Measurements from ENCODE around the gene TENM3.
"Not testable (repeated sequence)": the region's sequence is repeated elsewhere in the genome, so short reads cannot be mapped to it uniquely, and the experiment has no call there.

TENM3 gene

DNA sequence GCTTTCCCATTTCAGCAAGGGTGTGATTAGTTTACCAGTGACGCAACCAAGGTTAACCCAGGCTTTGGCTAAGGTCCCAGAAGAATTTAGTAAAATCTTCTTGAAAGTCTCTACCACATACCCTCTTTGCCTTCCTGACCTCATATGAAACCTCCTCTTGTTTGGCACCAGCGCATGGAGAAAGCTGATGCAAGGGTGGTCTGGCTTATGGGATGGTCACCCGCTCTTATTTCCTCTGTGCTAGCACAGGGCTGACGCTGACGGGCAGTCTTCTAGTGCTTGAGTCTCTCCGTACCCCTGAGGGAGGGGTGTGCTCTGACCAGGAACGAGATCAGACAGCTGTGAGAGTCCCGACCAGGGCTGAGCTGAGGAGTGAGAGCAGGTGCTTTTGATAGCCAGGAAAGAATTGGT lies 137.6 kb downstream of the TENM3 start:
- no peak overlapping the region for H2BK15ac ChIP-seq (replicated peaks; ENCODE audit: low read depth)
- no peak overlapping the region for H2BK120ac ChIP-seq (ENCODE audit: low read depth, low read length)
- H3K9ac ChIP-seq (ENCODE audit: low read length): no peak overlapping the region
- DNase-seq: no peak
- H2AK5ac ChIP-seq (ENCODE audit: low read length): no peak overlapping the region
- no peak overlapping the region for H3K23ac ChIP-seq (ENCODE audit: low read length)
- no CpG with 5 or more reads among the region's 8 CpGs for WGBS (ENCODE audit: extremely low coverage, insufficient coverage, low lambda C conversion rate)
- no peak overlapping the region for H3K56ac ChIP-seq (ENCODE audit: low read length)
- H3K18ac ChIP-seq (ENCODE audit: low read length): no peak overlapping the region
- no peak overlapping the region for H3K27ac ChIP-seq (ENCODE audit: low read depth, low read length)
- H4K8ac ChIP-seq (ENCODE audit: low read depth, low read length): no peak overlapping the region
- no peaks in the 10 kb centered on the region for H3K4me1 ChIP-seq (ENCODE audit: control insufficient read depth, low read depth, low read length)
- H3K4me3 ChIP-seq (ENCODE audit: low read length): no peak overlapping the region
- no peaks in the 10 kb centered on the region for H3K36me3 ChIP-seq (ENCODE audit: control insufficient read depth, insufficient read depth, low read length)
- no peak overlapping the region for H3K4me2 ChIP-seq (ENCODE audit: low read length)
- H3K79me1 ChIP-seq (ENCODE audit: low read length): no peaks in the 10 kb centered on the region
- H3K27me3 ChIP-seq (ENCODE audit: insufficient read depth, low read length, poor library complexity): no peaks in the 10 kb centered on the region
- no peak overlapping the region for H2BK5ac ChIP-seq (ENCODE audit: low read length)
- H4K5ac ChIP-seq (ENCODE audit: low read length): no peak overlapping the region
- H3K79me2 ChIP-seq (ENCODE audit: control insufficient read depth, insufficient read depth, low read length): no peaks in the 10 kb centered on the region
- H3K4ac ChIP-seq (ENCODE audit: low read depth, low read length): no peak overlapping the region

DNA sequence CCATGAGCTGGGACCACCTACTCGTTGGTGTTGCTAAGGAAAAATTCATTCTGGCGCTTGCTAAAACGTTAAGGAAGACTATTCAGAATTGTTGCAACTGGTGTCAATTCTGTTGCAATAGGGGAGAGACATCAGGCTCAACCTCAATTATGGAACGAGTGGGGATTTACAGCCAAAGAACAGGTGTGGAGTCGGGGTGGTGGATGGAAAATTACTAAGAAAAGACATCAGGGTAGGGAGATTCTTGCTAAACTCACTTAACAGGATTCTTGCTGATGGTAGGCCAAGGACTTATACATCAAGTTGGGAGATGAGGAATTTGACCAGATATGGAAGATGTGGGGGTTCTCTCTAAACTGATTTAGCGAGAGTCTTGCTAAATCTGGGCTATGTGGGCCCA lies 139.7 kb downstream of the TENM3 start:
- no peak for DNase-seq
- Histone ChIP-seq H3K4ac (ENCODE audit: low read depth, low read length) (no peak overlapping the region), H3K79me1 (ENCODE audit: low read length) (no peaks in the 10 kb centered on the region), H3K27ac (ENCODE audit: low read depth, low read length) (no peak overlapping the region), H4K8ac (ENCODE audit: low read depth, low read length) (no peak overlapping the region), H3K4me1 (ENCODE audit: control insufficient read depth, low read depth, low read length) (no peaks in the 10 kb centered on the region), H2BK120ac (ENCODE audit: low read depth, low read length) (no peak overlapping the region), H3K4me3 (ENCODE audit: low read length) (no peak overlapping the region), H3K4me2 (ENCODE audit: low read length) (no peak overlapping the region), H2AK5ac (ENCODE audit: low read length) (no peak overlapping the region), H2BK5ac (ENCODE audit: low read length) (no peak overlapping the region), H3K9ac (ENCODE audit: low read length) (no peak overlapping the region), H3K36me3 (ENCODE audit: control insufficient read depth, insufficient read depth, low read length) (no peaks in the 10 kb centered on the region), H3K18ac (ENCODE audit: low read length) (no peak overlapping the region), H3K27me3 (ENCODE audit: insufficient read depth, low read length, poor library complexity) (no peaks in the 10 kb centered on the region), H3K56ac (ENCODE audit: low read length) (no peak overlapping the region), H2BK15ac (replicated peaks; ENCODE audit: low read depth) (no peak overlapping the region), H3K23ac (ENCODE audit: low read length) (no peak overlapping the region), H3K79me2 (ENCODE audit: control insufficient read depth, insufficient read depth, low read length) (no peaks in the 10 kb centered on the region), H4K5ac (ENCODE audit: low read length) (no peak overlapping the region)
- WGBS (ENCODE audit: extremely low coverage, insufficient coverage, low lambda C conversion rate): no CpG with 5 or more reads among the region's 6 CpGs

DNA sequence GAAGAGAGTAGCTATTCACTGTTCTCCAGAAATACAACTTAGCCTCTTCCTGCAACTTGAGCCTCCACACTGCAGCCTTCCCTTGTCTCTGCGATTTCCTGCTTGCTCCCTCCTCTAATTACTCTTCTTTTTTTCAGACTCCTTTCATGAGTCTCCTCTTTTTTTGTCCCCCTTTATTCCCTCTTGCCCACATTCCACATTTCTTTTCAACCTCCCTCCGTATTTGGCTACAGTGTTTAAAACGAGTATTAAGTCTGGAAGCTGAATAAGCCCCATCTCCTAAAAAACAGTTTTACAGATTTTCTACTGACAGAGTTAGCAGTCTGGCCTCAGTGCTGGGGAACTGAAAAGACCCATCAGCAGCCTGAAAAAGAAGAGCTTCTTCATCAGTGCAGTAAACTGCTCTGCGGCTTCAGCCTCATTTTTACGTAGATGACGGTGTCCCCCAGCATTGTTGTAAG lies 141.5 kb downstream of the TENM3 start:
- H3K18ac ChIP-seq (ENCODE audit: low read length): peak overlapping the region; percentile 46
- no peak overlapping the region for H2BK15ac ChIP-seq (replicated peaks; ENCODE audit: low read depth)
- no peak overlapping the region for H2BK120ac ChIP-seq (ENCODE audit: low read depth, low read length)
- no peak overlapping the region for H3K4ac ChIP-seq (ENCODE audit: low read depth, low read length)
- H4K8ac ChIP-seq (ENCODE audit: low read depth, low read length): no peak overlapping the region
- H3K23ac ChIP-seq (ENCODE audit: low read length): no peak overlapping the region
- H4K5ac ChIP-seq (ENCODE audit: low read length): no peak overlapping the region
- H3K4me3 ChIP-seq (ENCODE audit: low read length): no peak overlapping the region
- H3K4me2 ChIP-seq (ENCODE audit: low read length): no peak overlapping the region
- no peaks in the 10 kb centered on the region for H3K79me2 ChIP-seq (ENCODE audit: control insufficient read depth, insufficient read depth, low read length)
- peak; percentile 15 for DNase-seq
- H3K4me1 ChIP-seq (ENCODE audit: control insufficient read depth, low read depth, low read length): no peaks in the 10 kb centered on the region
- H2AK5ac ChIP-seq (ENCODE audit: low read length): no peak overlapping the region
- H3K27ac ChIP-seq (ENCODE audit: low read depth, low read length): peak overlapping the region; percentile 57
- no peaks in the 10 kb centered on the region for H3K27me3 ChIP-seq (ENCODE audit: insufficient read depth, low read length, poor library complexity)
- no peak overlapping the region for H3K56ac ChIP-seq (ENCODE audit: low read length)
- no peaks in the 10 kb centered on the region for H3K36me3 ChIP-seq (ENCODE audit: control insufficient read depth, insufficient read depth, low read length)
- WGBS (ENCODE audit: extremely low coverage, insufficient coverage, low lambda C conversion rate): no CpG with 5 or more reads among the region's 6 CpGs
- no peaks in the 10 kb centered on the region for H3K79me1 ChIP-seq (ENCODE audit: low read length)
- no peak overlapping the region for H2BK5ac ChIP-seq (ENCODE audit: low read length)
- H3K9ac ChIP-seq (ENCODE audit: low read length): no peak overlapping the region

DNA sequence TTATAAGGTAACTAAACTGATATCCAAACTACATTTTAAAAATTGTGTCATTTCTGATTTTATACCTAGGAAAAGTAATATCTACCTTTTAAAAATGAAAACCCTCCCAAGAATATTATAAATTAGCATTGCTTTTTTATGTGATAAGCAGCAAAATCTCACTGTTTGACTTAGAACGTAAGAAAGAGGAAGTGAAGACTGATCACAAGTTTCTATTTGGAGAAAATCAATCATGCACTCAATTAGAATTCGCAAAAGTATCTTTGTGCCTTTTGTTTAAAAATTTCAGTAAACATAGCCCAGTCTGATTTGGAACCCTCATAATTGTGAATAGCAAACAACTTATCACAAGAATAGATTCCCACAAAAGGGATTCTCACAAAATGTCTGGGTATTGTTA lies 142.7 kb downstream of the TENM3 start:
- no peak overlapping the region for H2BK120ac ChIP-seq (ENCODE audit: low read depth, low read length)
- DNase-seq: no peak
- no peak overlapping the region for H3K18ac ChIP-seq (ENCODE audit: low read length)
- H2BK5ac ChIP-seq (ENCODE audit: low read length): no peak overlapping the region
- no peak overlapping the region for H2BK15ac ChIP-seq (replicated peaks; ENCODE audit: low read depth)
- H3K56ac ChIP-seq (ENCODE audit: low read length): no peak overlapping the region
- H3K4me2 ChIP-seq (ENCODE audit: low read length): no peak overlapping the region
- H3K4ac ChIP-seq (ENCODE audit: low read depth, low read length): no peak overlapping the region
- no peaks in the 10 kb centered on the region for H3K79me2 ChIP-seq (ENCODE audit: control insufficient read depth, insufficient read depth, low read length)
- H3K27me3 ChIP-seq (ENCODE audit: insufficient read depth, low read length, poor library complexity): no peaks in the 10 kb centered on the region
- no peak overlapping the region for H4K8ac ChIP-seq (ENCODE audit: low read depth, low read length)
- WGBS (ENCODE audit: extremely low coverage, insufficient coverage, low lambda C conversion rate): no CpG with 5 or more reads among the region's 2 CpGs
- H2AK5ac ChIP-seq (ENCODE audit: low read length): no peak overlapping the region
- H3K4me3 ChIP-seq (ENCODE audit: low read length): no peak overlapping the region
- no peaks in the 10 kb centered on the region for H3K4me1 ChIP-seq (ENCODE audit: control insufficient read depth, low read depth, low read length)
- H3K27ac ChIP-seq (ENCODE audit: low read depth, low read length): no peak overlapping the region
- H3K23ac ChIP-seq (ENCODE audit: low read length): no peak overlapping the region
- no peaks in the 10 kb centered on the region for H3K79me1 ChIP-seq (ENCODE audit: low read length)
- no peaks in the 10 kb centered on the region for H3K36me3 ChIP-seq (ENCODE audit: control insufficient read depth, insufficient read depth, low read length)
- no peak overlapping the region for H4K5ac ChIP-seq (ENCODE audit: low read length)
- H3K9ac ChIP-seq (ENCODE audit: low read length): no peak overlapping the region

- H3K56ac ChIP-seq (ENCODE audit: low read length); H3K4me3 ChIP-seq (ENCODE audit: low read length); H3K27me3 ChIP-seq (ENCODE audit: insufficient read depth, low read length, poor library complexity); H3K23ac ChIP-seq (ENCODE audit: low read length); H3K79me2 ChIP-seq (ENCODE audit: control insufficient read depth, insufficient read depth, low read length); H4K8ac ChIP-seq (ENCODE audit: low read depth, low read length); DNase-seq; H2BK15ac ChIP-seq (replicated peaks; ENCODE audit: low read depth); H3K79me1 ChIP-seq (ENCODE audit: low read length); H3K4me1 ChIP-seq (ENCODE audit: control insufficient read depth, low read depth, low read length); H3K27ac ChIP-seq (ENCODE audit: low read depth, low read length); H2BK5ac ChIP-seq (ENCODE audit: low read length); H3K18ac ChIP-seq (ENCODE audit: low read length); H3K4ac ChIP-seq (ENCODE audit: low read depth, low read length); H2AK5ac ChIP-seq (ENCODE audit: low read length); H3K9ac ChIP-seq (ENCODE audit: low read length); H3K4me2 ChIP-seq (ENCODE audit: low read length); H4K5ac ChIP-seq (ENCODE audit: low read length); H3K36me3 ChIP-seq (ENCODE audit: control insufficient read depth, insufficient read depth, low read length); H2BK120ac ChIP-seq (ENCODE audit: low read depth, low read length): not testable (repeated sequence)
- WGBS (ENCODE audit: extremely low coverage, insufficient coverage, low lambda C conversion rate): no CpG with 5 or more reads among the region's 35 CpGs
These were observed 143.4 kb downstream of the TENM3 start for GRCh38 chr4:182386576-182386975.

- Histone ChIP-seq H3K79me2 (ENCODE audit: control insufficient read depth, insufficient read depth, low read length) (no peaks in the 10 kb centered on the region), H3K4me1 (ENCODE audit: control insufficient read depth, low read depth, low read length) (no peaks in the 10 kb centered on the region)
These were observed 148.0 kb downstream of the TENM3 start for GRCh38 chr4:182391111-182391684.

More at GRCh38 chr4:182391111-182391684, 148.0 kb downstream of the TENM3 start:
- no CpG with 5 or more reads among the region's 9 CpGs for WGBS (ENCODE audit: extremely low coverage, insufficient coverage, low lambda C conversion rate)
- no peaks in the 10 kb centered on the region for H3K36me3 ChIP-seq (ENCODE audit: control insufficient read depth, insufficient read depth, low read length)
- H2BK120ac ChIP-seq (ENCODE audit: low read depth, low read length): no peak overlapping the region
- H3K79me1 ChIP-seq (ENCODE audit: low read length): no peaks in the 10 kb centered on the region
- H4K5ac ChIP-seq (ENCODE audit: low read length): no peak overlapping the region
- H3K4me2 ChIP-seq (ENCODE audit: low read length): no peak overlapping the region
- H3K27me3 ChIP-seq (ENCODE audit: insufficient read depth, low read length, poor library complexity): no peaks in the 10 kb centered on the region
- H2BK5ac ChIP-seq (ENCODE audit: low read length): no peak overlapping the region
- H2AK5ac ChIP-seq (ENCODE audit: low read length): no peak overlapping the region
- DNase-seq: no peak
- H3K56ac ChIP-seq (ENCODE audit: low read length): no peak overlapping the region
- no peak overlapping the region for H3K4me3 ChIP-seq (ENCODE audit: low read length)
- no peak overlapping the region for H3K27ac ChIP-seq (ENCODE audit: low read depth, low read length)
- no peak overlapping the region for H3K23ac ChIP-seq (ENCODE audit: low read length)
- no peak overlapping the region for H4K8ac ChIP-seq (ENCODE audit: low read depth, low read length)
- H3K9ac ChIP-seq (ENCODE audit: low read length): no peak overlapping the region
- no peak overlapping the region for H3K4ac ChIP-seq (ENCODE audit: low read depth, low read length)
- no peak overlapping the region for H2BK15ac ChIP-seq (replicated peaks; ENCODE audit: low read depth)
- no peak overlapping the region for H3K18ac ChIP-seq (ENCODE audit: low read length)

All from mesendoderm (in vitro differentiated cells).